CD14-positive monocyte (primary cell): ENCODE results near the gene MBD5. TPM values are rescaled to one million over a fixed set of nuclear protein-coding genes. Genes with fewer than 3 reads are reported as not detected.

Source experiments
- DNase-seq, 3 donors: peaks; one replicate each; pipeline ENCODE4 v3.0.0-alpha.2; 2011 to 2022
- H2AFZ ChIP-seq: 2 replicates; pipeline ENCODE4 v1.6.0; 2012; ENCODE audit warnings: mild to moderate bottlenecking, low read depth, low read length, inconsistent platforms; ENCODE audit not compliant: insufficient read depth, poor library complexity, severe bottlenecking
- H3K27ac ChIP-seq, 2 donors: 1 replicate in 1 of 2; 2 replicates in 1 of 2; pipeline ENCODE4 v1.5.1; 2012 to 2013; ENCODE audit warnings: low read length in 2 of 2, control low read depth in 1 of 2, inconsistent platforms in 1 of 2, low read depth in 1 of 2, mild to moderate bottlenecking in 1 of 2
- H3K27me3 ChIP-seq, 2 donors: one replicate each; pipeline versions ENCODE4 v1.6.0 to v1.6.1; 2011 to 2013; ENCODE audit warnings: low read length in 2 of 2; ENCODE audit not compliant: control insufficient read depth in 2 of 2, insufficient read depth in 2 of 2
- H3K36me3 ChIP-seq, 2 donors: replicated peaks in 1 of 2; 1 replicate in 1 of 2; 2 replicates in 1 of 2; pipeline versions ENCODE4 v1.5.1 to v1.6.1; 2012 to 2013; ENCODE audit warnings: low read length in 2 of 2, control low read depth in 1 of 2, inconsistent platforms in 1 of 2, mild to moderate bottlenecking in 1 of 2; ENCODE audit not compliant: insufficient read depth in 2 of 2, control insufficient read depth in 1 of 2
- H3K4me1 ChIP-seq, 2 donors: 1 replicate in 1 of 2; 2 replicates in 1 of 2; pipeline versions ENCODE4 v1.5.1 to v1.6.1; 2012 to 2013; ENCODE audit warnings: low read length in 2 of 2, control low read depth in 1 of 2, inconsistent platforms in 1 of 2, mild to moderate bottlenecking in 1 of 2, moderate library complexity in 1 of 2; ENCODE audit not compliant: insufficient read depth in 2 of 2, control insufficient read depth in 1 of 2
- H3K4me2 ChIP-seq: replicated peaks from 2 replicates; pipeline ENCODE3; 2012; ENCODE audit warnings: low read length, moderate library complexity, mild to moderate bottlenecking; ENCODE audit not compliant: poor library complexity, severe bottlenecking; ENCODE audit errors: extremely low read depth
- H3K4me3 ChIP-seq, 3 experiments: fragments of 200-600 bp in 1 of 3; sonication (generic) in 1 of 3; replicated peaks in 1 of 3; 1 replicate in 2 of 3; 2 replicates in 1 of 3; pipeline ENCODE4 v1.5.1; 2011 to 2013; ENCODE audit warnings: low read length in 3 of 3, mild to moderate bottlenecking in 3 of 3, control low read depth in 2 of 3, low read depth in 2 of 3, inconsistent platforms in 1 of 3, moderate library complexity in 1 of 3
- H3K79me2 ChIP-seq: 2 replicates; pipeline ENCODE4 v1.6.0; 2012; ENCODE audit warnings: mild to moderate bottlenecking, control low read depth, inconsistent platforms, low read length, moderate library complexity; ENCODE audit not compliant: insufficient read depth
- H3K9ac ChIP-seq: 2 replicates; pipeline ENCODE4 v1.6.0; 2017; ENCODE audit warnings: low read length, mild to moderate bottlenecking; ENCODE audit not compliant: insufficient read depth, poor library complexity, severe bottlenecking
- H3K9me3 ChIP-seq, 2 donors: replicated peaks in 1 of 2; 1 replicate in 1 of 2; 2 replicates in 1 of 2; pipeline versions ENCODE4 v1.5.1 to v1.6.1; 2012 to 2013; ENCODE audit warnings: low read length in 2 of 2, control low read depth in 1 of 2; ENCODE audit not compliant: control insufficient read depth in 1 of 2, insufficient read depth in 1 of 2
- H4K20me1 ChIP-seq: 2 replicates; pipeline ENCODE4 v1.6.0; 2012; ENCODE audit warnings: mild to moderate bottlenecking, low read length, control low read depth, moderate library complexity; ENCODE audit not compliant: insufficient read depth
- H3K27ac Mint-ChIP-seq, 7 donors: one replicate each; pipeline ENCODE4 v1.8.0; 2020; ENCODE audit warnings: mild to moderate bottlenecking in 7 of 7, mixed read lengths in 7 of 7, moderate library complexity in 6 of 7, inconsistent platforms in 2 of 7
- H3K27me3 Mint-ChIP-seq, 3 donors: one replicate each; pipeline ENCODE4 v1.8.0; 2021 to 2022; ENCODE audit warnings: low read depth in 3 of 3, mild to moderate bottlenecking in 3 of 3, mixed read lengths in 3 of 3, moderate library complexity in 3 of 3, inconsistent platforms in 1 of 3
- H3K36me3 Mint-ChIP-seq, 2 donors: one replicate each; pipeline ENCODE4 v1.8.0; 2020; ENCODE audit warnings: mixed read lengths in 2 of 2, inconsistent platforms in 1 of 2, mild to moderate bottlenecking in 1 of 2
- H3K4me1 Mint-ChIP-seq: one replicate; pipeline ENCODE4 v1.8.0; 2020; ENCODE audit warnings: mild to moderate bottlenecking, mixed read lengths
- H3K4me3 Mint-ChIP-seq, 2 donors: one replicate each; pipeline ENCODE4 v1.8.0; 2020; ENCODE audit warnings: mild to moderate bottlenecking in 2 of 2, mixed read lengths in 2 of 2, moderate library complexity in 1 of 2
- H3K9me3 Mint-ChIP-seq, 7 donors: one replicate each; pipeline ENCODE4 v1.8.0; 2020 to 2022; ENCODE audit warnings: mixed read lengths in 7 of 7, mild to moderate bottlenecking in 6 of 7, moderate library complexity in 6 of 7, inconsistent platforms in 2 of 7
- CTCF ChIP-seq: fragments of 200-600 bp; IDR thresholded peaks from one replicate; pipeline ENCODE4 v1.8.0; 2022; ENCODE audit warnings: antibody characterized with exemption, mild to moderate bottlenecking
- WGBS: methylation state at CpG from one replicate; pipeline ENCODE4 v1.1.5; 2013; ENCODE audit warnings: missing lambda C conversion rate; ENCODE audit not compliant: insufficient coverage; 5-methylcytosine and 5-hydroxymethylcytosine counted together
- intact Hi-C, 2 donors: fragments of 100-400 bp; cut with micrococcal nuclease; formaldehyde crosslinking; loops; one replicate each; pipeline versions ENCODE4 v1.15.0 to v1.15.1; 2023
- polyA plus RNA-seq, 3 donors: library from polyadenylated mRNA; depleted of rRNA in 1 of 3; unstranded in 2 of 3; stranded (reverse) in 1 of 3; fragments of 300-500 nt in 2 of 3; fragments of >200 nt in 1 of 3; fragmentation: Illumina TruSeq in 2 of 3; gene quantifications; 1 replicate in 2 of 3; 2 replicates in 1 of 3; pipeline ENCODE4 v1.2.3, GENCODE V29; 2012 to 2021

The MBD5 gene
- polyA plus RNA-seq, 3 donors, result 2.3 to 5.7 (median 3.5) TPM

GRCh38 chr2:148031152-148031551 lies 10.3 kb downstream of the MBD5 start:
- Histone ChIP-seq H3K4me2 (no peak overlapping the region), H2AFZ (no peak overlapping the region), H3K27ac (no peak overlapping the region), H3K36me3 (no peaks in the 10 kb centered on the region), H4K20me1 (peaks cover 7% of the 10 kb centered on the region), H3K4me3 (no peak overlapping the region), H3K4me1 (no peaks in the 10 kb centered on the region), H3K27me3 (no peaks in the 10 kb centered on the region), H3K79me2 (peaks cover 19% of the 10 kb centered on the region), H3K9ac (no peak overlapping the region), H3K9me3 (no peaks in the 10 kb centered on the region)
- Mint-ChIP-seq H3K4me3 (no peak overlapping the region), H3K27me3 (no peaks in the 10 kb centered on the region), H3K36me3 (no peaks in the 10 kb centered on the region), H3K4me1 (no peaks in the 10 kb centered on the region), H3K9me3 (no peaks in the 10 kb centered on the region), H3K27ac (no peak overlapping the region)
- no peak for DNase-seq
- no peak for TF ChIP-seq CTCF
- intact Hi-C loops, result no loop called here

- Histone ChIP-seq H3K4me1 (no peaks in the 10 kb centered on the region), H4K20me1 (no peaks in the 10 kb centered on the region), H3K9me3 (no peaks in the 10 kb centered on the region), H3K79me2 (peaks cover 13% of the 10 kb centered on the region), H3K4me2 (no peak overlapping the region), H3K27me3 (no peaks in the 10 kb centered on the region), H2AFZ (no peak overlapping the region), H3K4me3 (no peak overlapping the region), H3K36me3 (no peaks in the 10 kb centered on the region), H3K9ac (no peak overlapping the region), H3K27ac (no peak overlapping the region)
- intact Hi-C loops, result no loop called here
- no peak for TF ChIP-seq CTCF
- no peaks in the 10 kb centered on the region for H3K4me1 Mint-ChIP-seq
- H3K9me3 Mint-ChIP-seq, result no peaks in the 10 kb centered on the region
- no peak overlapping the region for H3K27ac Mint-ChIP-seq
- no peak for DNase-seq
- WGBS, result 100% methylated on average over 2 of the region's 4 CpGs
- no peaks in the 10 kb centered on the region for H3K36me3 Mint-ChIP-seq
- H3K27me3 Mint-ChIP-seq, result no peaks in the 10 kb centered on the region
- no peak overlapping the region for H3K4me3 Mint-ChIP-seq
Observed at GRCh38 chr2:148032215-148032614, 11.3 kb downstream of the MBD5 start.
